Glomerular endothelial cell (primary cell): ENCODE results near the gene PER1. TPM values are rescaled to one million over a fixed set of nuclear protein-coding genes. Genes with fewer than 3 reads are reported as not detected.
A peak's percentile ranks its signal among the peaks of the same experiment; 100 is the strongest.

ENCODE experiments used
- DNase-seq: peaks from one replicate; pipeline ENCODE4 v3.0.0-alpha.2; 2011; ENCODE audit warnings: low read depth, low spot score; ENCODE audit errors: extremely low read depth
- total RNA-seq: library from RNA; depleted of rRNA; stranded (reverse); fragments of >200 nt; gene quantifications from 2 replicates; pipeline ENCODE4 v1.2.3, GENCODE V29; 2015

Gene PER1, protein sequence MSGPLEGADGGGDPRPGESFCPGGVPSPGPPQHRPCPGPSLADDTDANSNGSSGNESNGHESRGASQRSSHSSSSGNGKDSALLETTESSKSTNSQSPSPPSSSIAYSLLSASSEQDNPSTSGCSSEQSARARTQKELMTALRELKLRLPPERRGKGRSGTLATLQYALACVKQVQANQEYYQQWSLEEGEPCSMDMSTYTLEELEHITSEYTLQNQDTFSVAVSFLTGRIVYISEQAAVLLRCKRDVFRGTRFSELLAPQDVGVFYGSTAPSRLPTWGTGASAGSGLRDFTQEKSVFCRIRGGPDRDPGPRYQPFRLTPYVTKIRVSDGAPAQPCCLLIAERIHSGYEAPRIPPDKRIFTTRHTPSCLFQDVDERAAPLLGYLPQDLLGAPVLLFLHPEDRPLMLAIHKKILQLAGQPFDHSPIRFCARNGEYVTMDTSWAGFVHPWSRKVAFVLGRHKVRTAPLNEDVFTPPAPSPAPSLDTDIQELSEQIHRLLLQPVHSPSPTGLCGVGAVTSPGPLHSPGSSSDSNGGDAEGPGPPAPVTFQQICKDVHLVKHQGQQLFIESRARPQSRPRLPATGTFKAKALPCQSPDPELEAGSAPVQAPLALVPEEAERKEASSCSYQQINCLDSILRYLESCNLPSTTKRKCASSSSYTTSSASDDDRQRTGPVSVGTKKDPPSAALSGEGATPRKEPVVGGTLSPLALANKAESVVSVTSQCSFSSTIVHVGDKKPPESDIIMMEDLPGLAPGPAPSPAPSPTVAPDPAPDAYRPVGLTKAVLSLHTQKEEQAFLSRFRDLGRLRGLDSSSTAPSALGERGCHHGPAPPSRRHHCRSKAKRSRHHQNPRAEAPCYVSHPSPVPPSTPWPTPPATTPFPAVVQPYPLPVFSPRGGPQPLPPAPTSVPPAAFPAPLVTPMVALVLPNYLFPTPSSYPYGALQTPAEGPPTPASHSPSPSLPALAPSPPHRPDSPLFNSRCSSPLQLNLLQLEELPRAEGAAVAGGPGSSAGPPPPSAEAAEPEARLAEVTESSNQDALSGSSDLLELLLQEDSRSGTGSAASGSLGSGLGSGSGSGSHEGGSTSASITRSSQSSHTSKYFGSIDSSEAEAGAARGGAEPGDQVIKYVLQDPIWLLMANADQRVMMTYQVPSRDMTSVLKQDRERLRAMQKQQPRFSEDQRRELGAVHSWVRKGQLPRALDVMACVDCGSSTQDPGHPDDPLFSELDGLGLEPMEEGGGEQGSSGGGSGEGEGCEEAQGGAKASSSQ (N-terminal part only)
- total RNA-seq = 12.5 and 23.7 TPM in 2 replicates

DNA sequence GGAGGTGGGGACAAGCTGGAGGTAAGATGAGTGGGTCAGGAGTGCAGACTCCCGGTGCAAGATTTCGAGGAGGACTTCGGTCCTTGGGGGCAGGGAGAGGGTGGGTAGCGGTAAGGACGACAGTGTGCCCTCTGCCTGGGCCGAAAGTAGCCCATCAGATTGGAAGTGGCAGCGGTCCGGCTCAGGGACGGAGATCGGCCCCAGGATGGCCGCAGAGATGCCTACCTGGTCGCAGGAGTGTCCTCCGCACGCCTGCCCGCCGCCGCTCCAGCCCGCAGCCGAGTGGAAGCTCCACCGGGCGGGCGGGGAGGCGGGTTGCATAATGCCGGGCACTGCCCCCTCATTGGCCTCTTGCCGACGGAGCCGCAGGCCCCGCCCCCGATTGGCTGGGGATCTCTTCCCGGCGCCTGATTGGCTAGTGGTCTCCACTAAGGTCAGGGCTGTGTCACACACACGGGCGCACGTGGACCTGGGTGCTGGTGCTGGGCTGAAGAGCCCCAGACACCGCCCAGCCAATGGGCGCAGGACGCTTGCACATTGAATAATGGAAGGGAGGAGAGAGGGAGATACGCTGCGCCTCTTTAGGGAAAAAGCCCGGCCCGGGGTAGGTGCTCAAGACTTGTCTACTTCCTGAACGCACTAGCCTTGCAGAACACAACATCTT lies at the start of gene PER1:
Gene PER1, minus strand, starts transcription at position 293 of the 664 bp plus-strand sequence. CDS start 1,698 bp downstream, outside the sequence.
- no peak for DNase-seq

DNA sequence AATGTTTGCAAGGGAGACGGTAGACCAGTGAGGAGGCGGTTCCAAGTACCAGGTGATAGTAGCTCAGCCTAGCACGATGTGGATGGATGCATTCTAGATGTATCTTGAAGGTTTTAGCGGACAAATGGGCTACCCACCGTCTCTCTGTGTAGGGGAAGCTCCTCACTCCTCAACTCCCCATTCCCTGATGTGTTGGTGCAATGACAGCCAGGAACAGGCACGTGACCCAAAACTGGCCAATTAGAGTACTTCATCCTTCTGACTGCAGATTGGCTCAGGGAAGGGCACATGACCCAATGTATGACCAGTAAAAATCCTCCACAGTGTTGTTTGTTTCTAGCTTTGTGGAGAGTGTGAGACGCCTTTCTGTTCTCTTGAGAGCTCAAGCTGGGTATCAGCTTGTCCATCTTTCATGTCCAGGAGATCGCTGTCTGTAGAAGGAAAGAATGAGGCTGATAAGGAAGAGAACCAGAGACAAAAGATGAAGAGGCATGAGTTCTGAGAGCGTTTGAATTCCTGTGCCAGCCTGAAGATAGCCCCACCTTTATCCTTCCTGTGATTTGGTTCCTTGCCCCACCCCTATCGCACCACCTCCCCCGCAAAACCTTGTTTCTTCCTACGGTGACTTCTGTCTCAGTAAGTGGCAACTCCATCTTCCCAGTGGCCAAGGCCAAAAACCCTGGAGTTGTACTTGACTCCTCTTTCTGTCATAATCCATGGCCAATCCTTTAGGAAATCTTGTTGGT lies 40.0 kb upstream of the PER1 start:
- DNase-seq = no peak

DNA sequence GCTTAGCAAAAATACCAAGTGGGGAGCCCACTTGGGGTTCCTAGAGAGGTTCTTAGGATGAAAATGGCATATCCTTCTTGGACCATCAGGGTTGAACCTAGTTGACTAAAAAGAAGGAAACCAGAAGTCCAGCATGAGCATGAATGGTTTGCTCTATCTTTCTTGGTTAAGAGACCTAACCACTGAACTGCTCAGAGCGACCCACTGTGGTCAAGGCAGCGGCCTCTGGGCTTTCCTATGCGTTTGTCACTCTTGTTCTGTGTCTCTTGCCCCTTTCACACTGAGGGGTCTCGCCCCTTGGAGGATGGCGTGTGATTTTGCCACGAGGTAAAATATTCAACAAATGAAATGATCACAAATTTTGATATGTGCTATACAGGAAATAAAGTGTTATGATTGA lies 38.3 kb upstream of the PER1 start:
- no peak for DNase-seq

DNA sequence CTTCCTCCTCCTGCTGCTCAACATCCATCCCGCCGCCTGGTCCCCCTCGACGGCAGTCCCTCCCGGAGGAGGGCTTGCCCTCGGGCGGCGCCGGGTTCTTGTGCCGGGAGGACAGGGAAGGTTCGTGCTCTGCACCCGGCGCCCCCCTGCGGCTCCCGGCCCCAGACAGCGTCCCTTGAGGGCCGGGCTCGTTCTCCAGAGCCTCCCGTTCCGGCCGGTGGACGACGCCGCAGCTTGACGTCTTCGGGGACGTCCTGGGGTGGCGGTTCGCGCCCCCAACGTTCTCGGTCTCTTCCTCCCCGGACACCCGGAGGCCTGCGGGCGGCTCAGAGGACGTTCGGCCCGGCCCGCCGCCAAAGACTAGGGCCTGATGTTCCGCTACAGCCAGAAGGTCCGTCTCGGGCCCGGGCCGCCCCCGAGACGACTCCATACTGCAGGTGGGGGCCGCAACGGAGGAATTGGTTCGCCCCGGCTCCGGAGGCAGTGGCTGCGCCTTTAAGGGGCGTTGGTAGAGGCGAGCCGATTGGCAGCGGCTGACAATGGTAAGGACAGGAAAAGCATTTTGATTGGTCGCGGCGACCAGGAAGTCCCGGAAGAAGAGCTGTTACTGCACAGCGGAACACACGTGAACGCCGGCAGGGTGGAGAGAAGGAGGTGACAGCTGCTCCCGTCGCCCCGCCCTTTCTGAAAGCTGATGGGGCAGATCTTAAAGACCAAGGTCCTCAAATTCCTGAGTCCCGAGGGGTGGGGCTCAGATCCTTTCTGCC lies 37.7 kb upstream of the PER1 start, which contains the start of gene BORCS6:
Gene BORCS6, minus strand, starts transcription at position 470 of the 767 bp plus-strand sequence. Its CDS starts 40 bp downstream, at position 430.
- DNase-seq = no peak

DNA sequence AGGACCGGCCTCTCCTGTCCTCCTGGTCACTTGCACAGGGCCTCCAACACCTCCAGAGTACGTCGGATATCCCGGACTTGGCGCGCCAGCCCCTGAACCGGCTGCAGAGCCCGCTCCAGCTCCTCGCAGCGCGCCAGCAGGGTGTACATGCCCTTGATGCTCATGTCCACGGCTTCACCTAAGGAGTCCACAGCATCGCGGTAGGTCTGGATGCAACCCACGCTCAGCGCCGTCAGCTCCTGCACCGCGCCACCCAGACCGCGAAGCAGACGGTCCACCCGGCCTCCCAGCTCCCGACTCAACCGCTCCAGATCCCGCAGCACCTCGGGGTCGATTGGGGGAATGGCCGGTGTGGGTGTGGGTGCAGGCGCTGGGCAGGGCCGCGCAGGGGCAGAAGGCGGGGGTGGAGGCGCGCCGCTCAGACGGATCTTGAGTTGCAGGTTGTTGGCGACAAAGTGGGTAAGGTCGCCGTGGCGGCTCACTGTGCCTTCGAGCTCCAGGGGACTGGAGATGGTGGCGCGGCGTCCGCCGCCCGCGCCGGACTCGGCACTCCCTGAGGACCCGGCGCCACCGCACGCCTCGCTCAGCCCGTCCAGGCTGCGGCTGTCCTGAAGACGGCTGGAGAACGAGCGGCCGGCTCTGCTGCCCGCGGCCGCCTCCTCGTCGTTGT lies 37.0 kb upstream of the PER1 start:
- DNase-seq = no peak

DNA sequence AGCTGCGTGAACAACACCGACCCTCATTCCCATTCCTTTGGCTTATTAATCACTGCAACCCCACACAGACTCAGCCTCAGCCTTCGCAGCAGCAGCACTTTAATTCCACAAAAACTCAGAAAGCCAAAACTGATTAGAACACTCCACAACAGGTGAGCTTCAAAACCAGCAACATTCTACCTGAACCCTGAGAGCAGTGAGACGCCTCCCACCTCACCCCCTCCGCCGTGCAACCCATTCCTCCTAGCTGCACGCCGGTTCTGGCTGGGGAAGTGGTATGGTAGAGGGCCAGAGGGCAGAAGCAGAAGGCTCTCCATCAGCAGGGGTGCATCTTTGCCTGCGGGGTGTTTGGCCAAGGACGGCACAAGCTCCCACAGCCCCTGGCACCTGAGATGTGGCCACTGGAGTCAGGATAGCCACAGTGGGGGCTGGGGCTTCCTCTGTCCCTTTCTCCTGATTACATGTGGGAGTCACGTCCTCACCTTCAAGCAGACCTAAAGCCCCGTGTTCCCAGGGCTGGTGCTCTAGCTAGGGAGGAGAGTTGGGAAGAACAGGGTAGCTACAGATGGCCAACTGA lies 36.1 kb upstream of the PER1 start:
- DNase-seq = no peak

DNA sequence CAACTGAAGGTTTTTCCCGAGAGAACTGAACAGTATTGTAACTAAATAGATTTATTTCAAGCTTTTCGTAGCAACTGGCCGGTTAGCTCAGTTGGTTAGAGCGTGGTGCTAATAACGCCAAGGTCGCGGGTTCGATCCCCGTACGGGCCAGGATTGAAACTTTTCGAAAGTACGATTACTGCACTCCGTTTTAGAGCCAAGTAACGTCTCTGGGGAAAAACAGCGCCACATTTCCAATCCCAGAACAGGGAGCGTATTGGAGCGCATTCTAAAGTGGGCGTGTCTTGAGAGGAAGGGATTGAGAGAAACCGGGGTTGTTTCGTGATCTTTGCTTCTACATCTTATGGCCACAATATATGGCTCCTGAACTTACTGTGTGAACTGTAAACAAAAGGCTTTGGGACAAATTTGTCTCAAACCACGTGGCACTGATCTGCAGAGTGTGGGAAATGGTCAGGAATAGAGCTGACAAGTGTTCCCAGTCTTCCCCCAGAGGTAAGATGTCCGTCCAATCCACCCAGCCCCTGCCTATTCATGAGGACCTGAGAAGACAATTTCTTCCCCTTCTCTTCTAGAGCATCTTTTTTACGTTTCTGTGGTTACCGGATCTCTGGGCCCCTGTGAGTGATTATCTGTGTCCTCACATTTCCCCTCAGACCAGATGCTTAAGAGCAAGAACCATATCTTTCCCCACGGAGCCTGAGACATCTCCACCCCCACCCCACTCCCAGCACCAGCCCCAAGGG lies 35.5 kb upstream of the PER1 start:
- peak; percentile 99 for DNase-seq

DNA sequence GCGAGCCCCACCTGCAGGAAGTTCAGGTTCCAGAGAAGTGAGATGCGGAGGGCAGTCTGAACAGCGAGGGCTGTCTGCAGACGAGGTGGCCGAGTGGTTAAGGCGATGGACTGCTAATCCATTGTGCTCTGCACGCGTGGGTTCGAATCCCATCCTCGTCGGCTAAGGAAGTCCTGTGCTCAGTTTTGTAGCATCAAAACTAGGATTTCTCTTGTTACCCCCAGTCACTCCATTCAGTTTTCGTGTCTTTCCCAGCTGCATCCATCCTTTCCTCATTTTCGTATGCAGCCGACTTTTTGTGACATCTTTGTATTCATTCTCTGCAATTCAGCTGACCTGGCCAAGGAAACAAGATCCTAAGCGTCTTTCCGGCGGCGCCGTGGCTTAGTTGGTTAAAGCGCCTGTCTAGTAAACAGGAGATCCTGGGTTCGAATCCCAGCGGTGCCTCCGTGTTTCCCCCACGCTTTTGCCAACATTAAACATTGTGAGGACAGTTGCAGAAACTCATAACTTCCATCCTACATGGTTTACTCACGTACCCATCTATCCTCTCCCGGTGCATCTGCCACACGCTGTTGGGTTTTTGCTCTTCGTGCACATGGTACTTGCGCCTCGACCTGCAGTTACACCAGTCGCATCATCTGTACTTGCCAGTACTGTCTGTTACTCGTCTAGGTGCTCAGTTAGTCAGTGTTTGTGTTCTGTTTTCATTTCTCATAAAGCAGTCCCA lies 34.7 kb upstream of the PER1 start:
- no peak for DNase-seq

DNA sequence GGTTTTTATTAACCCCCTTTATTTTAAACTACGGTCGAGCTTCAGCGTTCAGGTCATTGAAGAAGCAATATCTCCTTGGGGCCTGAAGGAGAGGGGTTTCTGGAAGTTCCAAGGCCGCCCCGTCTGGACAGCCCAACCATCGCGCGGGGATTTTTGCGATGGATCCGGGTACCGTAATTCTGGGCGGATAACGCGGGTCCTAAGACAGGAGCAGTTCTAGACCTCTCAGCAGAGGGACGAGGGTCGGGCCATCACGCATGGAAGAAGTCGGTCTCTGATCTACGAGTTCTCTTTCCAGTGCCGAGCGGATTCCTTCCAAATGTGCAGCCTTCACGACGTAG lies 34.2 kb upstream of the PER1 start:
- no peak for DNase-seq

DNA sequence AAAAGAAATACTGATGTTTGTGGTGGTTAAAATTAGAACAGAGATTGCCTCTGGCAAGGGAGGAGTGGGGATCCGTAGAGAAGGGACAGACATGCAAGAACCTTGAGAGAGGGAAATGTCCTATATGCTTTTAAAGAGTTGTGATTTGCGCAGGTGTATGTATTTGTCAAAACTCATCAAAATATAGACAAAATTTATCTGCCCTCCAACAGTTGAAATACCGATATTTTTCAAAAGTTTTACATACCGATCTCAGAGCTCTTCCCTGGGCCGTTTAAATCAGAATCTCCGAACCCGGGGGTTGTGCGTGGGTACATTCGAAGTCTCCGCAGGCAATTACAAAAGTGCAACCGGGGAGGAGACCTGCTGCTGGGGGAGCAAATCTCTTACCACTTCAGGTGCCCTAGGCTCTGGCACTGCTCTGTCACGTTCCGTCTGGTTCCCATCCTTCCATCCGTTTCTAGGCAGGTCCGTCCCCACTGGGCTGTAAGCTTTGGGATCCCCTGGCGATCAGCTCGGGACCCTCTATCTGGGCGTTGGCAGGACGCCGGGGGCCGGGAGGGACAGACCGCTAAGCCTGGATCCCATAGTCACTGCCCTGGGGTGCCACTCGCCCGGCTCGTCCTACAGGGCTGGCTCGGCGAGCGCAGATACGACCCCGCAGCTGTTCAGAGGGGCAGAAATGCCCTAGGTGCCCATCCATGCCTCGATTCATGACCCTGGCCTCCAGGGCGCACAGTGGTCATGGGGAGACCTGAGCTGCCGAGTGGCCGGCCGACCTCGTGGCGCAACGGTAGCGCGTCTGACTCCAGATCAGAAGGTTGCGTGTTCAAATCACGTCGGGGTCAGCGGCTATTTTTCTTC lies 33.6 kb upstream of the PER1 start:
- DNase-seq = no peak

DNA sequence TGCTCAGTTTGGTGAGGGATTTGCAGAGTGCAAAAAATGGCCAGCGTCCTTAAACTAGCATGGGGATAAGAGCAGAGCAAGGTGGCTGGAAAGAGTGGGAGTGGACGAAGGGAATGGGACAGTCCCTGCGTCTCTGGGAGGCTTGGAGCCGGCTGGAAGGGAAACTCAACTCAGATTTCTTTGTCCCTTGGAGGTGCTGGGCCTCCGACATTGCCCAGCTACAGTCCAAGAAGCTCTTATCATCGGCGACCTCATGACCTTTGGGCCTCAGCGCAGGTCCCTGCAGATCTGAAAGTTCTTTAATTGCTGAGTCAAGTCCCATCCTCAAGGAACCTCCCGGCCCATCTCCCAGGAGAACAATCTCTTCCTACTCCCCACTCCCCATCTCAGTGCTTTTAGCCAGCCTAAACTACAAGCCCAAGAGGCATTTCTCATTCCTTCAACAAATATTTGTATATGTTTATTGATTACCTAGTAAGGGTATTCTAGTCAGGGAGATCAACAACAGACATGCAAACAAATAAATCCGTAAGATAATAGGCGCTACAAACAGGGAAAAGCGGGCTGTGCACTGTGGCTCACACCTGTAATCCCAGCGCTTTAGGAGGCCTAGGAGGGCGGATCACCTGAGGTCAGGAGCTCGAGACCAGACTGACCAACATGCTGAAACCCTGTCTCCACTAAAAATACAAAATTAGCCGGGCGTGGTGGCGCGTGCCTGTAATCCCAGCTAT lies 25.0 kb upstream of the PER1 start:
- no peak for DNase-seq

DNA sequence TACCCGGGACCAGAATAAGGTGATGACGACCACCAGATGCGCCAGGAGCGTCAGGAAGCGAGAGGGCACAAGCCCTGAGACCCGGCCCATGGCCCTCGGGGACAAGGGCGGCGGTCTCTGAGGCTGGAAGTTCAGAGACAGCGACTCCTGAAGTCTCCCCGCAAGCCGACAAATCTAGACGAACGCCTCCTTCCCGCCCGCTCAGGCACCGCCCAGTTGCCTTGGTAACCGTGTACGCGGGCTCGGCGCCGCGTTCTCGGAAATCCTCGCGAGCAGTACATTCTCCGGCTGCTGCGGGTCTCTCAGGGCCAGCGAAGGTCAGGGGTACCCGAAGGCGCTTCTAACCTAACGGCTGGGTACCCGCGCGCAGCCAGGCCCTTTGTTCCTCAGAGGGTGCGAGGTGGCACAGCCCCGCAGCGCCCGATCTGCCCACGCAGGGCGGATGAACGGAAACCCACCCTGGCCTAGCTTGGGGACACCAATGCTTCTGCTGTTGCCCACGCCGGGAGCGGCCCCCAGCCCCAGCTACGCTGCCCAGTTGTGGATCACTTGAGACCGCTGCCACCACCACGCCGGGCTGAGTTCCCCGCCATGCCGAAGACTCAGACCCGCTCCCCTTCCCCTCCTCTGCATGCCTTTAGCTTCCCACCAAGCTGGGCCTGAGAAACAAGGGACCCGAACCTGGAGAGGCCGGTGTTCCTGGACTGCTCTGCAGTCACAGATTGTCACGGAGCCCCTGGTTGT lies 24.2 kb upstream of the PER1 start, which contains the start of gene TMEM107:
Gene TMEM107, minus strand, starts transcription at position 184 of the 744 bp plus-strand sequence. Its CDS starts 94 bp downstream, at position 90.
- no peak for DNase-seq

DNA sequence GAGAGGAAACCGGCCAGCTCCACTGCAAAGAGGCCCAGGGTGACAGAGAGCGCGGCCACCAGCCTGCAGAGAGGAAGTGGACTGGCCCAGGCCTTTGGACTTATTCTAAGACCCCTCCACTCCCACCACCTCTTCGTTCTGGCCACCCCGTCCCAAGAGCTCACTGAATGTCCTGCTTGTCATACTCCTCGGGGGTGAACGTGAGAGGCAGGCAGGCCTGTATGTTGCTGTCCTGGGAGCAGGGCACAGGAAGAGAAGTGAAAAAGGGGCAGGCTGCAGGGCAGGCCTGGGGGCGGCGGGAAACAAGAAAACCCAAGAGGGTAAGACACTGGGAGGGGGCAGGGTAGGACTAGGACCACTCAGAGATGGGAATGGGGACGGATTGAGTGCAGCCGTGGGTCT lies 23.6 kb upstream of the PER1 start:
- no peak for DNase-seq

DNA sequence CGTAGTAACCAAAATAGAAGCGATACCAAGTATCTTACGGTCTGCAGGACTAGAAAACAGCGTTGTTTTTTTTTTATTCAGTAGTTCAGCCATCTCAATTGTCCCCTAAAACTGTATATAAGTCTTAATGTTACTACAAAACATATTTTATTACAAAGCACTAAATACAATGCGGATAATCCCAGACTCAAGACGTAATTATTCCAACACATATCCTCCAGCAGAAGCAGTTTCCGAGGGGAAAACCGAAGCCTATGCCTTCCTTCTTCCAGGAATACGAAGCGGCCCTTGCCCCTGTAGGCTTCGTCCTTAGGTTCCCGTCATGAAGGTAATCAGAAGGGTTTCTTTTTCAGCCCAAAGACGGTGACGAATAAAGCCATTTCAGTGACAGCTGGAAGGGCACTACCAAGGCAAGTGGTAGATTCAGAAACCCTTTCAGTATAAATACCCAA lies 21.7 kb upstream of the PER1 start:
- DNase-seq = no peak
